Suppressor macrophage treated with lipopolysaccharide for 1 hour (primary cell): ENCODE results near the gene DDX31.
"Not testable (repeated sequence)": the region's sequence is repeated elsewhere in the genome, so short reads cannot be mapped to it uniquely, and the experiment has no call there.

Source experiments
- DNase-seq, 3 donors: peaks; one replicate each; pipeline ENCODE4 v3.0.0-alpha.2; 2020 to 2022

DDX31 gene

DNA sequence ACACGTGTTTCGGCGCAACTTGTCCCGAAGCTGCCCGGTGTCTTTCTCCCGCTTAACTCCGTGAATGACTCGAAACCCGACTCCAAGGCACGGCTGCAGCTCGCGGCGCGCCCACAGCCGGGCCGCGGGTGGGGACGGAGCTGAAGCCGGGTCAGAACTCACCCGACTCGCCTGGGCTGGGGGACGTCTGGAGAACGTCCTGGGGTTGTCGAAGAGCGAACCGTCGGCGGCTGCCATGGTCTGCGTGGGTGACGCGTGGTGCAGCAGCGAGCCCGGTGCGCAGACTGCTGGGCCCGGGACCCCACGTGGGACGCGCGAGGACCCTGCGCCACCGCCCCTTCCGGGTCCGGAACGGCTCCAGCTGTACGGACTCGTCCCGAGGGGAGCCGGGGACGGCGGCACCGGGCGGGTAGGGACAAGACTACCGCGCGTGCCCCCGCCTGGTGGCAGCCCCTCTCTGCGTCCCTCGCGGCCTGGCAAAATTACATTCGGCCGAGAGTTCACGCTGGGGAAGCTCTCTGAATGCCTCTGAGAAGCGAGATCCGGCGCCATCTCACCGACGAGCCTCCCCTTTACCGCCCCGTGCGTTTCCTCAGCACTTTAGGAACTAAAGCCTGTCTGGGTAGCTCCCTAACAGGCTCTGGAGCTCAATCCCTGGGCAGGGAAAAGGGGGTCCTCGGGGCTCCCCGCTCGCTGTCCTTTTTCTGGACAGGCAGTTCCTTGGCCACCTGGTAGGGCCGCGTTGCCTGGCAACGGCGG is at the start of gene DDX31:
DDX31 (minus strand) TSS at position 286 of the 759 bp plus-strand sequence; CDS start at position 237, 49 bp downstream.
- DNase-seq: peak; percentile 90 to 96 (median 93)

DNA sequence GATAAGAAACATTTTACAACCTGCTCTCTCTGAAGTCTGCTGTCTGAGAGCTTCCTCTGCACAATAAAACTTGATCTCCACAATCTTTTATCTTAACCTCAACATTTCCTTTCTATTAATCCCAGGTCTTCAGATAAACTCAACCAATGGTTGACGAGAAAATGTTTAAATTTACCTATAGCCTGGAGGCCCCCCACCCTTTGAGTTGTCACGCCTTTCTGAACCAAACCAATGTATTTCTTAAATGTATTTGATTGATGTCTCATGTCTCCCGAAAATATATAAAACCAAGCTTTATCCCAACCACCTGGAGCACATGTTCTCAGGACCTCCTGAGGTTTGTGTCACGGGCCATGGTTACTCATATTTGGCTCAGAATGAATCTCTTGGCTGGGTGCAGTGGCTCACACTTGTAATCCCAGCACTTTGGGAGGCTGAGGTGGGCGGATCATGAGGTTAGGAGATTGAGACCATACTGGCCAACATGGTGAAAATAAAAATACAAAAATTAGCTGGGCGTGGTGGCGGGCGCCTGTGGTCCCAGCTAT is 48.7 kb upstream of the DDX31 start:
- DNase-seq: not testable (repeated sequence)

DNA sequence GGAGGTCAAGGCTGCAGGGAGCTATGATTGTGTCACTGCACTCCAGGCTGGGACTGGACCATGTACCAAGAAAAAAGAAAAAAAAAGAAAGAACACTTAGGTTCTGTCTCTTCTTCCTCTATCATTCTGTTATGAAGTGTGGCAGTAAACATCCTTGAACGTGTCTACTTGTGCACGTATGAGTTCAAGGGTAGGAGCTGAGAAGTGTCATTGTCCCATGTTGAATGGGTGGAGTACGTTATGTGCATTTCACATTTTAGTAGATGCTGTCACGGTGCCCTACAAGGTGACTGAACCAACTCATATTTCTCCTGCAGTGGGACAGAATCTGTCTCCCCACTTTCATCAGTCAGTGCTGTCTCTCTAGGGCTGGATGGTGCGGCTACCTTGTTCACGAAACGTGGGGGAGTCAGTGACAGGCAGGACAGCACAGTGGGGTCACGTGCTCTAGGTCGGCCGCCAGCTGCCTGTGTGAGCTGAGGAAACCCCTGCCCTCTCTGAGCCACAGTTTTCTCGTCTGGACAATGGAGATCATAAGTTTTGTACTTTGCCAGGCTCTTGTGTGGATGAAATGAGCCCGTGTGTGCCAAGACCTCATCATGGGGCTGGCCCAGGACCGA is 47.7 kb upstream of the DDX31 start:
- no peak for DNase-seq

DNA sequence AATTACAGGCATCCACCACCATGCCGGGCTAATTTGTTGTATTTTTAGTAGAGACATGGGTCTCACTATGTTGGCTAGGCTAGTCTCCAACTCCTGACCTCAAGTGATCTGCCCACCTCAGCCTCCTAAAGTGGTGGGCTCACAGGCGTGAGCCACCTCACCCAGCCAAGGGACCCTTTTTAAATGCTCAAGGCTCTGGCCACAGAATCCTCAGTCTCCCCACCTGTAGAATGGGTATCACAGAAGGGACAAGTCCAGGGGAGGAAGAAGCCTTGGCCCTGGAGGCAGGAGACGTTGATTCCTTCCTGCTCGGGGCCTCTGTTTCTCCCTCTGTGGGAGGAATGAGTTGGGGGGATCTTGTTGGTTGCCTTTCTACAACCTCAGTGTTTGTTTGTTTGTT is 46.2 kb upstream of the DDX31 start:
- no peak for DNase-seq

DNA sequence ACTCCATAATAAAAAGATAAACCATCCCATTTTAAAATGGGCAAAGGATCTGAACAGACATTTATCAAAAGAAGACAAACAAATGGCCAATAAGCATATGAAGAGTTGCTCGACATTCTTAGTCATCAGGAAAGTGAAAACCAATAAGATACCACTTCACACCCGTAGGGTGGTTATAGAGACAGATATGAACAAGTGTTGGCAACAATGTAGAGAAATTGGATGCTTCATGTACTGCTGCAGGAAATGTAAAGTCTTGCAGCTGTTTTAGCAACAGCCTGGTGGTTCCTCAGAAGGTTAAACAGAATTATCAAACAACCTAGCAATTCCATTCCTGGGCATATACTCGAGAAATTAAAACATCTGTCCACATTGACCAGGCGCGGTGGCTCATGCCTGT is 43.0 kb upstream of the DDX31 start:
- DNase-seq: no peak

DNA sequence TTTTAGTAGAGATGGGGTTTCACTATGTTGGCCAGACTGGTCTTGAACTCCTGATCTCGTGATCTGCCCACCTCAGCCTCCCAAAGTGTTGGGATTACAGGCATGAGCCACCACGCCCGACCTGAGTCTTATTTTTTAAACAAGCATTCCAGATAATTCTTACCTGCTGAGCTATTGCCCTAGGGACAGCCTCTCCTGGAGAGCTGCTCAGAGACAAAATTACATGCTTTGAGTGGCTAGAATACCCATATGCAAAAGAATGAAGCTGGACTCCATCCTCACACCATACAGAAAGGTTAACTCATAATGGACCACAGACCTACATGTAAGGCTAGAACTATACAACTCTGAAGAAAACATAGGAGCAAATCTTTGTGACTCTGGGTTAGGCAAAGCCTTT is 42.1 kb upstream of the DDX31 start:
- DNase-seq: no peak

DNA sequence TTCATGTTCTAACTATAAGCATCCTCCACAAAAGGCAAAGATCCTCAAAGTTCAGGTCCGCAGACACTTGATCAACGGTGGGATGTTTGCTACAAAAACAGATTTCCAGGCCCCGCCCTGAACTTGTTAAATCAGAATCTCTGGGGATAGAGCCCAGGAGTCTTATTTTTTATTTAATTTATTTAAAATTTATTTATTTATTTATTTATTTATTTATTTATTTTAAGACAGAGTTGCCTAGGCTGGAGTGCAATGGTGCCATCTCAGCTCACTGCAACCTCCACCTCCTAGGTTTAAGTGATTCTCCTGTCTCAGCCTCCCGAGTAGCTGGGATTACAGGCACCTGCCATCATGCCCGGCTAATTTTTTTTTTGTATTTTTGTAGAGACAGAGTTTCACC is 41.4 kb upstream of the DDX31 start:
- not testable (repeated sequence) for DNase-seq

DNA sequence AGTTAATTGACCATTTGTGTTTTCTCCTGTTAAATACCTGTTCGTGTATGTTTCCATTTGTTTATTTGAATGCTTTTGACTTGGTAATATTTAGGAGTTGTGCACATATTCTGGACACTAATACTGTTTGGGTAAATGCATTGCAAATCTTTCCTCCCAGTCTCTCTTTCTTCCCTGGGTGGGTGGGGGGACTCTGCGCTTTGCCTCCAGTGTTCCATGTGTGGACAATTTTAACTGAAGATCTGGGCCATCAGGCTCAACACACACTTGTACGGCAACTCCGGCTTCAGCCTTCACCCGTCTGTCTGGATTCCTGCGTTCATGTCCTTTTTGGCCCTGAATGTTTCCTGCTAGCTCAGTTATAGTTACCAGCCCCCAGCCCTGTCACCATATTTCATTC is 40.5 kb upstream of the DDX31 start:
- DNase-seq: no peak

DNA sequence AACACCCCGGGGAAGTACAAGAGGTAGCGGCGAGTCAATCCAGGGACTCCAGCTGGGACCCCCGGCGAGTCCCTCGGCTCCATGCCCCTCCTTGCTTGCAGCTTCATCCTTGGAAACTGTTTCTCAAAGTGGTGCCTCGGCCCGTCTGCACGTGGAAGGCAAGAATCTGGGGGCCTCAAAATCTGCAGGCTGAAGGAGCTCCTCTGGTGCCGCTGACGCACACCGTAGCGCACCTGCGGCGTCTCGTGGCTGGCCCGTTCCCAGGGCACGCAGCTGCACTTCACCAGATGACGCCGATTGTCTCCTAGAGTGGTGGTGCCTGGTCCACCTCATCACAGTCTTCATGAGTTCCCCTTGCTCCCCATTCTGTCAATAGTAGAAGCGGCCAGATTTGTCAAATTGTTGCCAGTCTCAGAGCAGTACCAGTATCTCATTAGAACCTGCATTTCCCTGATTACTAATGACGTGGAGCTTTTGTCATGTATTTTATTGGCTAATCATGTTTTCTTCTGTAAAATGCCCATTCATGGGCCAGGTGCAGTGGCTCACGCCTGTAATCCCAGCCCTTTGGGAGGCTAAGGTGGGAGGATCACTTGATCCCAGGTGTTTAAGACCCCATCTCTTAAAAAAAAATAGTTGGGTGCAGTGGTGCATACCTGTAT is 39.1 kb upstream of the DDX31 start:
- DNase-seq: no peak

DNA sequence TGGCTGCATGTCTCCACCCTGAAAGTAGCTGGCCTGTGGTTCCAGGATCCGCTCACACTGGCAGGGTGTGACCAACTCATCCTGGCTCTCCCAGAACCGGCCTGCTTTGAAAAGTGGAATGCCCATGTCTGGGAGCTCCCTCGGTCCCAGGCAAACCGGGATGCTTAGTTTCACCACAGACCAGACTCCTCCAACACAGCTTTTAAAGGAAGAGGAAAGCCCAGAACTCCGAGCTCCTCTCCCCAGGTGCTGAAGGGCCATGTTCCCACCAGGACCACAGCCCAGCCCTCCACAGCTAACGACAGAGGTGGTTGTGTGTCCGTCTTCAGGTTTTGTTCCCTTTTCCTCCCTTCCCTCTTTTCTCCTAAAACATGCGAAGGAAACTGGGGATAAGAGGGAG is 38.5 kb upstream of the DDX31 start:
- DNase-seq: no peak

DNA sequence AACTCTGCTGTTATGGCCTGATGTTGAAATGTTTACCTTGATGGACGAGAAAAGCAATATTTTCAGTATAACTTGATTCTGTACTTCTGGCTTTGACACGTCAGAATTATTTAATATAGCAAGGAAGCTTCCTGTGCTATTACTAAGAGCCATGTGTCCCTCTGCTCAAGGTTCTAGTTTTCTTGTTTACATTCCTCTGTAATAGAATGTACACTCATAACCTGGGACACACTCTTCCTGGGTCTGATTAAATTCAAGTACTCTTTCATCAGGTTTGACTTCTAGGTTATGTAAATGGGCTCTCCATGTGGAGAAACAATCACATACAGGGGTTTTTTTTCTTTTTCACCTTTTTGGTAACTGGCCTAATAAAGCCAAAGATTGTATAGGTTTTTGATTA is 33.6 kb upstream of the DDX31 start:
- no peak for DNase-seq

DNA sequence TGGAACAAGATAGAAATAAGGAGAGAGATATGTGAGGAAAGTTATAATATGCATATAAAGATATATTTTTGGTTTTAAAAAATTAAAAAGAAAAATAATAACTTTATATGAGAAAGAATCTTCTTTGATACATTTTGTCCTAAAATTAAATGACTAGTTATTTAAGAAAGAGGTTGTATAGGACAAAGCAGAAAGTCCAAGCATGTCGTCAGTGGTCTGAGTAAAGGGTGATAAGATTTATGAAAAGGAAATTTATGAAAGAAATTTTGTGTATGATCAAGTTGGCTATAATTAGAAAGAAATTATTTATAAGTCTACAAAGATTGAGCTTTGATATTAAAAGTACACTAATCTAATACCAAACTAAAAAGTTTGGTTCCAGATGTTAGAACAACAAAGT is 32.5 kb upstream of the DDX31 start:
- no peak for DNase-seq

DNA sequence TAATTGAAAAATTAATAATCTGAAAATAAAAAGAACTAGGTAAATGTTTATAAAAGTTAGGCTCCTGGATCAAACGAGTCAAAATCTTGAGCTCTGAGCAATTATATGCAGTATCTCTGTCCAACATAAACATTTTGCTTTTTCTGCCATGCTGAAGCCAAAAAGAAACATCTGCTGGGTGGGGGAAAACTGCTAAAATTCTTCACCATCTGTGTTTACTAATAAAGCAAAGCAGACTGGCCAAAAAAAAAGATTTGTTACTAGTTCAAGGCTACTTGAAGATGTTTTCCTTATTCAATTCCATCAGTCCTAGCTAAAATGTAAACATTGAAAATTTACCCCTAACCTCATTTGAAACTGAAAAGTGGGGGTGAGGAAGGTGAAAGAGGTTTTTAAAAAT is 30.2 kb upstream of the DDX31 start:
- no peak for DNase-seq

DNA sequence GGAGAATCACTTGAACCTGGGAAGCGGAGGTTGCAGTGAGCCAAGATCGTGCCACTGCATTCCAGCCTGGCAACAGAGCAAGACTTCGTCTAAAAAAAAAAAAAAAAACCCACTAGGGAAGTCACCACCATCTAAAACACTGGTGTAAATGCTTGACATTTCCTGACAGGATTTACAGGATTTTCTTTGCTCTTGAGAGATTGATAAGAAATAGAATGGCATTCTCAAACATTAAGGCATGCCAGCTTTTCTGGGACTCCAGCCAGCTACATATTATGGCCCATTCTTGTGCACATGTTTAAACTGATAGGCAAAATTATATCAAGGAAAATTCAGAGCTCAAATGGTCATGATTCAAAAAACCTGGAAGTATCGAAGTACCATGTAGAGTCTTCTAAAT is 29.2 kb upstream of the DDX31 start:
- DNase-seq: no peak

DNA sequence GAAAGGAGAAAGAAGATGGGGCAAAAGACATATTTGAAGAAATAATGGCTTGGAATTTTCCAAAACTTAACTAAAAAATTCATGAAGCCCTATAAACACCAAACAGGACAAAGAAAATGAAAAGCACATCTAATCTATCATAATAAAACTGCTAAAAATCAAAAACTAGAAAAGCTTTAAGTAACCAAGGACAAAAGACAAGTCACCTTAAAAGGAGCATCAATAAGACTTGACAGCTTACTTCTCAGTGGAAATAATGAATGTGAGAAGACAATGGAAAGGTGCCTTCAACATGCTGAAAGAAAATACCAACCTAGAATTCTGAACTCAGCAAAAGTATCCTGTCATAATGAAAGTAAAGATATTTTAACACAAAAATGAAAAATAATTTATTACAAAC is 27.4 kb upstream of the DDX31 start:
- DNase-seq: no peak

DNA sequence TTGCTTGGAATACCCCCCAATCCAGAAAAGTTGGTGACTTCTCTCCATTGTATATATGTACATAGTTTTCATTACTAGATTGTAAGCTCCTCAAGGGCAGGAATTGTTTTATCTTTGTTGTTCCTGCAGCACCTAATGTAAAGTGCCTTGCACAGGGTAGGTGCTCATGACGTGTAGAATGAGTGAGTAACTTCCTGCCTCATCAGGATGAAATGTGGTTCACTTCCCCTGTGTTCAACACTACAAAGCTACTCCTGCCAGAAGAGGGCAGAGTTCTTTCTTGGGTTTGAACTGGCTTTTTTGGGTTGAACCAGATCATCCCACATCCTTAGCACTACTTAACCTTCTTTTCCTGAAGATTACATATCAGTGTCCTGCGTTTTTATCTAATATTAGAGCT is 24.4 kb upstream of the DDX31 start:
- DNase-seq: peak; percentile 54 to 68 (median 59)

DNA sequence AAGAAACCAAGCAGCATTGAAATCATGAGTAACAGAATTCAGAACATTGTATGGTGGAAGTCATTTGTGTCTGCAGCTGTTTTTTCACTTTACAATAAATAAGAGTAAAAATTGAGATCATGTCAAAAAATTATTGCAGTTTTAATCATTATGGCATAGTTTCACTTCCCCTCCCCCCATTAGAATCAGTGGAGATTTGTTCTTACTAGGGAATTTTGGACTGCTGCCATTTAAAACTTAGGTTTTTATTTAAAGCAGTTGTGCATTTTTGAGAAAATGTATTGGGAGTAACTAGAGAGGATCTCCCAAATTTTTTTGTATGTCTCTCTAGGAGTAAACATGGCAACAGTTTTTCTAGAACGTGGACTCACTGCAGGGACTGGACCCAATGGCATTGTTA is 20.9 kb upstream of the DDX31 start:
- no peak for DNase-seq

DNA sequence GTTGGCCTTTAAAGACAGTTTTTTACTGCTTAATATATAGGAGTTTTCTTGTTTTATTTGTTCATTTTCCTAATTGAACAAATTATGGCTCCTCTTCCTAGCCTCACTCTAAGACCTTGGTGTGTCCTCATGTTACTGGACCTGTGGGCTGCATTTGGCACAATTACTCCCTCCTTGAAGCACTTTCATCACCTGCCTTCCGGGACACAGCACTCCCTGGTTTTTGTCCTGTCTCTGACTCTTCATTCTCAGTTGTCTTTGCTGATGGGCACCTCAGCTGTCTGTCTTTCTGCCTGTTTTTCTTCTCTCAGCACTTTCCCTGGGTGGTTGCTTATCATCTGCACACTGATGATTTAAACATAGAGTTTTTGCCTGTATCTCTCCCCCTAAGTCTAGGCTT is 14.1 kb upstream of the DDX31 start:
- no peak for DNase-seq

DNA sequence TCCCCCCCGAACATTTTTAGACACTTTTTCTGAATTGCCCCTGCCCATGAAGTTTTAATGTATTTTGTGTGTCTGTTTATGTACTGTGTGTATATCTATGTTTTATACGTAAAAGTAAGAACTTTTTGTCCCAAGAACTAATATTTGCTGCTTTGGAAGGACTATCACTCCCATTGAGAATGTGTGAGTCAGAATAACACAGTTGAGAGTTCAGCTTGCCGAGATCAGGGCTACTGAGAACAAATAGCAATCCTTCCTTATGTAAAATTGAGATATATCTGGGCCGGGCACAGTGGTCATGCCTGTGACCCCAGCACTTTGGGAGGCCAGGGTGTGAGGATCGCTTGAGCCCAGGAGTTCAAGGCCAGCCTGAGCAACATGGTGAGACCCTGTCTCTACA is 11.8 kb upstream of the DDX31 start:
- DNase-seq: no peak

DNA sequence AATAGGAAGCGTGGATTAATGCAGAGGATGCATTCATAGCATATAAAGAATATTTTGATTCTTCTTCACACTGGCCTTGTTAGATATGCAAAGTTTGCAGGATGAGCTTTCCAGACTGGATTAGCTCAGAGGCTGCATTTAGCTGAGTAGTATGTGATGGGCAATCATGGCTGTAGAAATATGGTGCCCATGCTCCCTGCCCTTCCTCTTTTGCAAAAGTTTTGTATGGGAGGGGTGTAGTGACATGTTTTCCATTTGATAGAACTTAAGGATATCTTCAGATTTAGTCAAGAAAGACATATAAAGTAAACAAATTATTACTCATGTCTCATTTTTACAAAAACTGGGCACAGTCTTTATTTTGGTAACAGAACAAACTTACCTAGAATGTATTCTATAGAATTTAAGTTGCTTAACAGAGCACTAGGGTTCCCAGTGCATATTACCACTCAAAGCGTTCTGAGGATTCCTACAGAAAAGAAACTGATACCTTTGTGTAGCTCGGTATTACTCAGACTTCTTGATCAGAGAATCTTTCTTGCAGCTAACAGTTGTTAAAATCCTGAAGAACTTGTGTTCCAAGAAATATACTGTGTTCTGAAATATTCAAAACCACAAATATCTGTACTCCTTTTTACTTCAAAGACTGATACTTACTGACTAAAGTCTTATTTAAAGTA is 10.3 kb upstream of the DDX31 start:
- no peak for DNase-seq

DNA sequence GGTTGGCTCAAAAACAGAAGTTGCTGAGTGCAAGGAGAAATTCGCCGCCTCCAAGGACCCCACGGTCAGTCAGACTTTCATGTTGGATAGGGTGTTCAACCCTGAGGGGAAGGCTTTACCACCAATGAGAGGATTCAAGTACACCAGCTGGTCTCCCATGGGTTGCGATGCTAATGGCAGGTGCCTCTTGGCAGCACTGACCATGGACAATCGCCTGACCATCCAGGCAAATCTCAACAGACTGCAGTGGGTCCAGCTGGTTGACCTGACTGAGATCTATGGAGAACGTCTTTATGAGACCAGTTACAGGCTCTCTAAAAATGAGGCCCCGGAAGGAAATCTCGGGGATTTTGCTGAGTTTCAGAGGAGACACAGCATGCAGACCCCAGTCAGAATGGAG is 8.2 kb upstream of the DDX31 start:
- no peak for DNase-seq

DNA sequence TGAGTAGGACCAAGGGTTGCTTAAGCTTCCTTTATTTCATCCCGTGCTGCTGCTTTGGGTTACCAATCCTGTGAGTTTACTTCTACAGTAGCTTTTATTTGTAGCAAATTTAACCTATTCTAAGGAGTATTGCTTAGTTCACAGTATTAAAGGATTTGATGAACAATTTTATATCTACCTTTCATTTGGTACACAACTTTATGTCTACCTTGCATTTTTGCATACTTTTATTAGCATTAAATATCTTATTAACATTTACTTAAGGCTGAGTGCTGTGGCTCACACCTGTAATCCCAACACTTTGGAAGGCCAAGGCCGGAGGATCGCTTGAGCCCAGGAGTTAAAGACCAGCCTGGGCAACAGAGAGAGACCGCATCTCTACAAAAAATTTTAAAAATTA is 4.7 kb upstream of the DDX31 start:
- no peak for DNase-seq

DNA sequence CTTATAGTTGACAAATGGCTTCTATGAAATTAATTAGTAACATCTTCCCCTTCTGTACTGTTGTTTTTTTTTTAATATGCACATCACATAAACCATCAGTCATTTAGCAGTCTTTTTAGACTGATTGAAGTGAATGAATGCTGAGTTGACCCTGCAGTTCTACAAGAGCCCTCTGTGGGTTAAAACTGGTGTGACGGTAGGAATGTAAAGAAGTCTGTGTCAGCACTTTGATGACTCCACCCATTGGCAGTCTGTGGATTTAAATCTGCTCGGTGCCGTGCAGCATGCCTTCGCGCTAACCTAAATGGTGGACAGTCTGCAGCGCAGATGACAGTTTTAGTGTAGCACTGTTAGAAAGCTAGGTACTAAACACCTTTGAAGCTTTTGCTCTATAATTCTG is 3.6 kb upstream of the DDX31 start:
- DNase-seq: peak; percentile 17 to 25 (median 22)

DNA sequence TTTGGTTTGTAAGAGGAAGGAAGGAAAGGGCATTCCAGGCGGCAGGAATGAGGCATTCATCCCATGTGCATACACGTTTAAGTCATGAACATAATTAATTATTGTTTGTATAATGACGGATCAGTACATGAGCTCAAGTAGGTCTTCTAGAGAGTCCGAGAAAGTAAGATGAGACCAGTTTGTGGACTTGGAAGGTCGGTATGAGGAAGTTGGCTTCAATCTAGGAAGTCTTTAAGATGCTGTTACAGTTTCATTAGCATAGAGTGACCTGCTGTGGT is 2.6 kb upstream of the DDX31 start:
- peak in 2 of 3 donors; percentile 9 to 29 for DNase-seq
